ENCODE results near the gene MAGEB1. TPM values are rescaled to one million over a fixed set of nuclear protein-coding genes. Genes with fewer than 3 reads are reported as not detected.

Gene MAGEB1
- total and polyA plus RNA-seq, 2 donors (not counting 1 experiment from before 2014, with no cell fraction given): not detected

DNA sequence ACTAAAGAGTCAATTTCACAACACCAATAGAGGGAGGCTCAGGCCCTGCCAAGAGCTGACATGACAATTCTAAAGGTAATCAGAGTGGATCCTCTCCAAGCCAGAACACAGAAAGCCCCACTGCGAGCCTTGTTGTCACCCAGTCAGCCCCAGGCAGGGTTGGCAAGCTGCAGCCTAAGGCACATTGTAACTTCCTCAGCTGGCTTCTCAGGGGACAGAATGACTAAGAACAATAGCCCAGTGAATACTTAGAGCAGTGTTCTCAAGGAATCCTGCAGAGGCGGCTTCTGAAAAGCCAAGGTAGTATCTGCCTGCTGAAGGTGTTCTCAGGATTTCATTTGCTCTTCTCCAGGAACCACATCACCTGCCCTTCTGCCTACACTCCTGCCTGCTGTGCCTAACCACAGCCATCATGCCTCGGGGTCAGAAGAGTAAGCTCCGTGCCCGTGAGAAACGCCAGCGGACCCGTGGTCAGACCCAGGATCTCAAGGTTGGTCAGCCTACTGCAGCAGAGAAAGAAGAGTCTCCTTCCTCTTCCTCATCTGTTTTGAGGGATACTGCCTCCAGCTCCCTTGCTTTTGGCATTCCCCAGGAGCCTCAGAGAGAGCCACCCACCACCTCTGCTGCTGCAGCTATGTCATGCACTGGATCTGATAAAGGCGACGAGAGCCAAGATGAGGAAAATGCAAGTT lies 5.1 kb upstream of the MAGEB1 start, which contains the start of gene MAGEB4:
MAGEB4 (plus strand) TSS at position 277 of the 692 bp plus-strand sequence; CDS start at position 413, 136 bp downstream.
- Histone ChIP-seq H3K4me2 (ENCODE audit: extremely low read depth, insufficient read depth, low read length) (no peak within 1 kb of the TSS), H3K4me3 (replicated peaks in 1 of 4; ENCODE audit: control extremely low read depth in 1 of 4, insufficient read depth in 1 of 4, low read depth in 3 of 4, low read length in 4 of 4) (no peak within 1 kb of the TSS), H3K4me1 (ENCODE audit: control insufficient read depth, extremely low read depth, insufficient read depth, low read length) (no peaks in the 10 kb centered on the region), H2AFZ (ENCODE audit: low read length) (no peak within 1 kb of the TSS), H3K79me2 (ENCODE audit: control insufficient read depth, insufficient read depth, low read length) (no peaks in the 10 kb centered on the region), H3K36me3 (ENCODE audit: control insufficient read depth, insufficient read depth, low read length) (no peaks in the 10 kb centered on the region), H3K9me3 (ENCODE audit: control insufficient read depth, insufficient read depth, low read depth, low read length) (no peaks in the 10 kb centered on the region), H3K27me3 (ENCODE audit: control insufficient read depth, insufficient read depth, low read length) (no peaks in the 10 kb centered on the region), H3K27ac (ENCODE audit: insufficient read depth, low read length) (no peak within 1 kb of the TSS), H4K20me1 (ENCODE audit: control insufficient read depth, extremely low read depth, insufficient read depth, low read length) (no peaks in the 10 kb centered on the region), H3K9ac (ENCODE audit: insufficient read depth, low read length) (no peak within 1 kb of the TSS)
- DNase-seq (ENCODE audit: low read depth in 2 of 2): no peak
- TF ChIP-seq EZH2 (IDR thresholded peaks at IDR 0.05; ENCODE audit: low read length, missing control alignments): no peak
- TF ChIP-seq, protein P1, sequence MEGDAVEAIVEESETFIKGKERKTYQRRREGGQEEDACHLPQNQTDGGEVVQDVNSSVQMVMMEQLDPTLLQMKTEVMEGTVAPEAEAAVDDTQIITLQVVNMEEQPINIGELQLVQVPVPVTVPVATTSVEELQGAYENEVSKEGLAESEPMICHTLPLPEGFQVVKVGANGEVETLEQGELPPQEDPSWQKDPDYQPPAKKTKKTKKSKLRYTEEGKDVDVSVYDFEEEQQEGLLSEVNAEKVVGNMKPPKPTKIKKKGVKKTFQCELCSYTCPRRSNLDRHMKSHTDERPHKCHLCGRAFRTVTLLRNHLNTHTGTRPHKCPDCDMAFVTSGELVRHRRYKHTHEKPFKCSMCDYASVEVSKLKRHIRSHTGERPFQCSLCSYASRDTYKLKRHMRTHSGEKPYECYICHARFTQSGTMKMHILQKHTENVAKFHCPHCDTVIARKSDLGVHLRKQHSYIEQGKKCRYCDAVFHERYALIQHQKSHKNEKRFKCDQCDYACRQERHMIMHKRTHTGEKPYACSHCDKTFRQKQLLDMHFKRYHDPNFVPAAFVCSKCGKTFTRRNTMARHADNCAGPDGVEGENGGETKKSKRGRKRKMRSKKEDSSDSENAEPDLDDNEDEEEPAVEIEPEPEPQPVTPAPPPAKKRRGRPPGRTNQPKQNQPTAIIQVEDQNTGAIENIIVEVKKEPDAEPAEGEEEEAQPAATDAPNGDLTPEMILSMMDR (conservative IDR thresholded peaks at IDR 0.05 in 1 of 2, IDR thresholded peaks at IDR 0.05 in 1 of 2; ENCODE audit: low read depth in 1 of 2, low read length in 2 of 2): no peak

DNA sequence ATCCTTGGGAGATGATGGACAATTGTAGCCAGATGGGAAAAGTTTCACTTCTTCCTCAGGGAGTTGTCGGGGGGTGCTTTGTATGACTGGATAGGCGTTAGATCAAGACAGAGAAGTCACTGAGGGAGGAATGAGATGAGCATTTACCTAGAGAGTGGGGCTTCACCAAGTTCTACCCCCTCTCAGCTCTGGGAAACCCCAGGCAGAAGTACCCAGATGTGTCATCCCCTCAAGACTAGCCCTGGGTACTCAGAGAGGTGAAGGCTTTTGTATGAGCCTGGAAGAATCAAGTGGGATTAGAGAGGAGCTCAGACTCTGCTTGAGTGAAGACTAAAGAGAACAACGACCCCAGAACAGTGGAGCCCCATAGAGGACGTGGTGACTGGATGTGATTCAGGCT lies 1.9 kb downstream of the MAGEB1 start:
- Histone ChIP-seq H3K4me3 (replicated peaks in 1 of 4; ENCODE audit: control extremely low read depth in 1 of 4, insufficient read depth in 1 of 4, low read depth in 3 of 4, low read length in 4 of 4) (no peak overlapping the region), H4K20me1 (ENCODE audit: control insufficient read depth, extremely low read depth, insufficient read depth, low read length) (no peaks in the 10 kb centered on the region), H3K27me3 (ENCODE audit: control insufficient read depth, insufficient read depth, low read length) (no peaks in the 10 kb centered on the region), H3K36me3 (ENCODE audit: control insufficient read depth, insufficient read depth, low read length) (no peaks in the 10 kb centered on the region), H3K79me2 (ENCODE audit: control insufficient read depth, insufficient read depth, low read length) (no peaks in the 10 kb centered on the region), H2AFZ (ENCODE audit: low read length) (no peak overlapping the region), H3K9ac (ENCODE audit: insufficient read depth, low read length) (no peak overlapping the region), H3K4me1 (ENCODE audit: control insufficient read depth, extremely low read depth, insufficient read depth, low read length) (no peaks in the 10 kb centered on the region), H3K4me2 (ENCODE audit: extremely low read depth, insufficient read depth, low read length) (no peak overlapping the region), H3K9me3 (ENCODE audit: control insufficient read depth, insufficient read depth, low read depth, low read length) (no peaks in the 10 kb centered on the region), H3K27ac (ENCODE audit: insufficient read depth, low read length) (no peak overlapping the region)
- DNase-seq (ENCODE audit: low read depth in 2 of 2): no peak
- no peak for TF ChIP-seq EZH2 (IDR thresholded peaks at IDR 0.05; ENCODE audit: low read length, missing control alignments)
- TF ChIP-seq, protein P1 (conservative IDR thresholded peaks at IDR 0.05 in 1 of 2, IDR thresholded peaks at IDR 0.05 in 1 of 2; ENCODE audit: low read depth in 1 of 2, low read length in 2 of 2): no peak

DNA sequence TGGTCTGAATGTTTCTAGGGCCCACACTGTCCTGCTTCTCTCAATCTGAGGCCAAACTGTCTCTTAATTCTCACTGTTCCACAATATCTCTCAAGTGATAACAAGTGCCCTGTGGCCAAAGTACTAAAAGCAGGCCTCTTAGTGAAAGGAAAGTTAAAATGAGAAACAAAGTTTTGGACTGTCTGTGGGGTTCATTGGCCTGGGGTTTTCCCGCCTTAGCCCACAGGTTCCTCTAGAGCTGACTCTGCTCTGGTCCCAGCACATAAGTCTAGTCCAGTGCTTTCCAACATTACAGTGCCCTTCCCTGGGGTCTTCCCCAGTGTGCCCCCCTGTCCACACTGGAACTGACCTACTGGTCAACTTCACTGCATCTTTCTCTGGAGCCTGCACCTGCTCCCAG lies 6.3 kb downstream of the MAGEB1 start:
- Histone ChIP-seq H3K27me3 (ENCODE audit: control insufficient read depth, insufficient read depth, low read length) (no peaks in the 10 kb centered on the region), H3K4me2 (ENCODE audit: extremely low read depth, insufficient read depth, low read length) (no peak overlapping the region), H3K4me1 (ENCODE audit: control insufficient read depth, extremely low read depth, insufficient read depth, low read length) (no peaks in the 10 kb centered on the region), H4K20me1 (ENCODE audit: control insufficient read depth, extremely low read depth, insufficient read depth, low read length) (no peaks in the 10 kb centered on the region), H3K79me2 (ENCODE audit: control insufficient read depth, insufficient read depth, low read length) (no peaks in the 10 kb centered on the region), H3K27ac (ENCODE audit: insufficient read depth, low read length) (no peak overlapping the region), H3K9me3 (ENCODE audit: control insufficient read depth, insufficient read depth, low read depth, low read length) (no peaks in the 10 kb centered on the region), H3K4me3 (replicated peaks in 1 of 4; ENCODE audit: control extremely low read depth in 1 of 4, insufficient read depth in 1 of 4, low read depth in 3 of 4, low read length in 4 of 4) (no peak overlapping the region), H3K36me3 (ENCODE audit: control insufficient read depth, insufficient read depth, low read length) (no peaks in the 10 kb centered on the region), H2AFZ (ENCODE audit: low read length) (no peak overlapping the region), H3K9ac (ENCODE audit: insufficient read depth, low read length) (no peak overlapping the region)
- no peak for TF ChIP-seq EZH2 (IDR thresholded peaks at IDR 0.05; ENCODE audit: low read length, missing control alignments)
- no peak for DNase-seq (ENCODE audit: low read depth in 2 of 2)

Measured in fibroblast of lung (primary cell).